SJCRH30 (cell line): ENCODE measurements around the gene CDK12. TPM values are rescaled to one million over a fixed set of nuclear protein-coding genes. Genes with fewer than 3 reads are reported as not detected.
A peak's percentile ranks its signal among the peaks of the same experiment; 100 is the strongest.
"Not testable (repeated sequence)": the region's sequence is repeated elsewhere in the genome, so short reads cannot be mapped to it uniquely, and the experiment has no call there.

Source experiments
- DNase-seq, 2 experiments: peaks; one replicate each; pipeline ENCODE4 v3.0.0-alpha.2; 2015 to 2020
- H3K27ac ChIP-seq: fragments of 250-450 bp; sonication (Bioruptor Pico); 2 replicates; pipeline ENCODE4 v1.5.1; 2020; ENCODE audit warnings: mild to moderate bottlenecking, moderate library complexity
- H3K27me3 ChIP-seq: fragments of 250-450 bp; sonication (Bioruptor Pico); 2 replicates; pipeline ENCODE4 v1.5.1; 2020; ENCODE audit warnings: mild to moderate bottlenecking, moderate library complexity
- H3K36me3 ChIP-seq: fragments of 250-450 bp; sonication (Bioruptor Pico); 2 replicates; pipeline ENCODE4 v1.5.1; 2020; ENCODE audit warnings: mild to moderate bottlenecking, moderate library complexity
- H3K4me1 ChIP-seq: fragments of 250-450 bp; sonication (Bioruptor Pico); 2 replicates; pipeline ENCODE4 v1.5.1; 2020; ENCODE audit warnings: mild to moderate bottlenecking, moderate library complexity
- H3K4me3 ChIP-seq: fragments of 250-450 bp; sonication (Bioruptor Pico); 2 replicates; pipeline ENCODE4 v1.5.1; 2020; ENCODE audit warnings: mild to moderate bottlenecking, moderate library complexity
- H3K9me3 ChIP-seq: fragments of 250-450 bp; sonication (Bioruptor Pico); replicated peaks from 2 replicates; pipeline ENCODE4 v1.5.1; 2020; ENCODE audit warnings: mild to moderate bottlenecking, moderate library complexity
- total RNA-seq: library from RNA; depleted of rRNA; stranded (reverse); fragments of >200 nt; shearing (Covaris generic); gene quantifications from 2 replicates; pipeline ENCODE4 v1.2.3, GENCODE V29; 2014; rRNA removed

CDK12 gene
- total RNA-seq, result 47.6 and 51.9 TPM in 2 replicates

- H3K27me3 ChIP-seq, result no peaks in the 10 kb centered on the region
- no peaks in the 10 kb centered on the region for H3K36me3 ChIP-seq
- DNase-seq, result peak; percentile 98 to 99
- H3K4me3 ChIP-seq, result peak within 1 kb of the TSS; percentile 99
- H3K27ac ChIP-seq, result peak within 1 kb of the TSS; percentile 98
- no peaks in the 10 kb centered on the region for H3K4me1 ChIP-seq
- H3K9me3 ChIP-seq, result no peaks in the 10 kb centered on the region
Observed at GRCh38 chr17:39461113-39461925, at the start of gene CDK12. TSS of gene CDK12 (plus strand) at chr17:39461486. CDS start at chr17:39462072, 586 bp downstream.

DNA sequence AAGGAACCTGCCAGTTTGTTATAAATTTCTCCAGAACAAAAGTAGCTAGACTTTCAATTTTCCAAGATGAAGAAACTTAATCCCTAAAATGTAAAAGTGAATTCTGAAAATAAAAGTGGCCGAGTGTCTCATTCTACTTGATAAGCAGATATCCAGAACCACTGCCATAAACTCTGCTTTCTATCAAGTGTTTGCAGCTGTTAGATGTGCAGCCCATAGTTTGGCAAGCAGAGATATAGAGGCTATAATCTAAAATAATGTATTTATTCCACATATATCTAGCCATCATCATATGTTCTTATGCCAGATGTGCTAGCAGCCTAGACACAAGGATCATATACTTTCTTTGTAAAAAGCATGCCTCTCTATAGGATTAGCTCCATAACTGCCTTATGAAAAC is 45.1 kb upstream of the CDK12 start:
- Histone ChIP-seq H3K4me1 (no peaks in the 10 kb centered on the region), H3K36me3 (peaks cover 57% of the 10 kb centered on the region), H3K27ac (no peak overlapping the region), H3K9me3 (no peaks in the 10 kb centered on the region), H3K4me3 (no peak overlapping the region), H3K27me3 (no peaks in the 10 kb centered on the region)
- no peak for DNase-seq

DNA sequence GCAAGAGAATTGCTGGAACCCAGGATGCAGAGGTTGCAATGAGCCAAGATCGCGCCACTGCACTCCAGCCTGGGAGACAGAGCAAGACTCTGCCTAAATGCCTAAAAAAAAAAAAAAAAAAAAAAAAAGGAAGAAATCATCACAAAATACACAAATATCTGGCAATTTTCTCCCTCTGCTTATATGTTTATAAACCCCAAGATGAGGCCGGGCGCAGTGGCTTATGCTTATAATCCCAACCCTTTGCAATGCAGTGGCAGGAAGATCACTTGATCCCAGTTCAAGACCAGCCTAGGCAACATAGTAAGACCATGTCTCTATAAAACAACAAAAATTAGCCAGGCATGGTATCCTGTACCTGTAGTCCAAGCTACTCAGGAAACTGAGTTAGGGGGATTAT is 31.7 kb upstream of the CDK12 start:
- H3K9me3 ChIP-seq, result no peaks in the 10 kb centered on the region
- peaks cover 68% of the 10 kb centered on the region for H3K36me3 ChIP-seq
- no peak overlapping the region for H3K27ac ChIP-seq
- no peaks in the 10 kb centered on the region for H3K27me3 ChIP-seq
- DNase-seq, result no peak
- H3K4me3 ChIP-seq, result no peak overlapping the region
- no peaks in the 10 kb centered on the region for H3K4me1 ChIP-seq

DNA sequence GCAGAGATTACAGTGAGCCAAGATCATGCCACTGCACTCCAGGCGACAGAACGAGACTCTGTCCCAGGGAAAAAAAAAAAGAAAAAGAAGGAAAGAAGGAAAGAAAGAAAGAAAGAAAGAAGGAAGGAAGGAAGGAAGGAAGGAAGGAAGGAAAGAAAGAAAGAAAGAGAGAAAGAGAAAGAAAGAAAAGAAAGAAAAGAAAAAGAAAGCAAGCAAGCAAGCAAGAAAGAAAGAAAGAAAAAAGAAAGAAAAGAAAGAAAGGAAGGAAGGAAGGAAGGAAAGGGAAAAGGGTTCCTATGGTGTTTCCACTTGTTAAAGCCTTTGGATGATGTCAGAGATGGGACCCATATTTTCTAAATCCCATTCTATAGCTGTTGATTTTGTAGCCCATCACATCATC is 21.4 kb upstream of the CDK12 start:
- H3K36me3 ChIP-seq, result peaks cover 56% of the 10 kb centered on the region
- not testable (repeated sequence) for H3K27ac ChIP-seq, DNase-seq, H3K9me3 ChIP-seq, H3K27me3 ChIP-seq, H3K4me3 ChIP-seq, H3K4me1 ChIP-seq

DNA sequence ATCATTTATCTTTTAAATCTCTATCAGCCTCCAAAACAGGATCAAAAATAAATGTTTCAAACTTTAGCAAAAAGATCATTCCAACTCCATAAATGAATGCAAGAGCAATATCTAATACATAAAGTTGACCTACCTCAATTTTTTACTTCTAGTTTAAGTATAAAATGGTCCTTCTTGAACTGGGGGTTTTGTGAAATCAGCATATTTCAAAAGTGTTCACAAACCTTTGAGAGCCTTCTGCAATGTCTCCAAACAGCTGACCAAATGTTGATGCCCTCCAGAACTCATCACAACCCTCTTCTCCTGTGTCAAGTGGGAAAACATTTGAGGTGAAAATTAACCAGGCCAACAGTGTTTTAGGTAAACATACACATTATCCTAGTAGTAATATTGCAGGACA is 18.0 kb upstream of the CDK12 start:
- peaks cover 77% of the 10 kb centered on the region for H3K36me3 ChIP-seq
- no peak for DNase-seq
- H3K27ac ChIP-seq, result no peak overlapping the region
- no peak overlapping the region for H3K4me3 ChIP-seq
- no peaks in the 10 kb centered on the region for H3K4me1 ChIP-seq
- no peaks in the 10 kb centered on the region for H3K27me3 ChIP-seq
- no peaks in the 10 kb centered on the region for H3K9me3 ChIP-seq

DNA sequence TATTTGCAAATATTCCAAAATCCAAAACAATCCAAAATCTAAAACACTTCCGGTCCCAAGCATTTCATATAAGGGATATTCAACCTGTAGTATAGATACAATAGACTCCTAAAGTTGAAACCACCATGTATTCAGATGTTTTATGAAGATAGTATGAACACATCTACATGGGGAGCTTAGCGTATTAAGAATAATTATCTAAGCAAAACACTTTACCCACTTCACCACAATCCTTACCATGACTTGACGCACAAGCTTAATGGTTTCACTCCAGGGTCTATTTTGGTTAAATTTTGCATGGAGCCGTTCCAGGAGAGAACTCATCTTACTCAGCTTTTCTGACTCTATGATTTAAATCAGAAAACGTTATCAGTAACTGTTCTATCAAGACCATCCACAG is 13.7 kb upstream of the CDK12 start:
- Histone ChIP-seq H3K9me3 (no peaks in the 10 kb centered on the region), H3K27ac (no peak overlapping the region), H3K27me3 (no peaks in the 10 kb centered on the region), H3K36me3 (peaks cover 38% of the 10 kb centered on the region), H3K4me3 (no peak overlapping the region), H3K4me1 (peaks cover 2% of the 10 kb centered on the region; the same call in 1 of the 2 replicates)
- no peak for DNase-seq

- DNase-seq, result no peak
- Histone ChIP-seq H3K9me3 (no peaks in the 10 kb centered on the region), H3K27me3 (no peaks in the 10 kb centered on the region), H3K4me3 (peak overlapping the region; percentile 88), H3K27ac (peak overlapping the region; percentile 87), H3K4me1 (peaks cover 2% of the 10 kb centered on the region; the same call in 1 of the 2 replicates), H3K36me3 (peaks cover 22% of the 10 kb centered on the region)
Observed at GRCh38 chr17:39450051-39450450, 11.2 kb upstream of the CDK12 start.

- H3K4me3 ChIP-seq, result peak within 1 kb of the TSS; percentile 88
- no peaks in the 10 kb centered on the region for H3K9me3 ChIP-seq
- no peaks in the 10 kb centered on the region for H3K27me3 ChIP-seq
- DNase-seq, result peak; percentile 96 to 99
- peak within 1 kb of the TSS; percentile 87 for H3K27ac ChIP-seq
- peaks cover 2% of the 10 kb centered on the region; the same call in 1 of the 2 replicates for H3K4me1 ChIP-seq
- peaks cover 15% of the 10 kb centered on the region for H3K36me3 ChIP-seq
Observed at GRCh38 chr17:39450847-39451581, 10.3 kb upstream of the CDK12 start, which contains the start of gene MED1. TSS of gene MED1 (minus strand) at chr17:39451263. CDS start at chr17:39451062, 201 bp downstream.

DNA sequence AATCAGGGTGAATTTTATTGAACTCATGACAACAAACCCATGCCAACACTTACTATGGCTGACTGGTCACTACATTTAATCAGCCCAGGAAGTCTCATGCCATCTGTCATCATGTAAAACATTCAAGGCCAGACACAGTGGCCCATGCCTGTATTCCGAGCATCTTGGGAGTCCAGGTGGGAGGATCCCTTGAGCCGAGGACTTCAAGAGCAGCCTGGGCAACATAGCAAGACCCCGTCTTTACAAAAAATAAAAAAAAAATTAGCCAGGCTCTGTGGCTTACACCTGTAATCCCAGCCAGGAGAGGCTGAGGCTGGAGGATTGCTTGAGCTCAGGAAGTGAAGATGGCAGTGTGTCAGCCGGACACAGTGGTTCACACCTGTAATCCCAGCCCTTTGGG is 5.4 kb upstream of the CDK12 start:
- Histone ChIP-seq H3K27me3 (no peaks in the 10 kb centered on the region), H3K4me1 (peaks cover 2% of the 10 kb centered on the region; the same call in 1 of the 2 replicates), H3K36me3 (no peaks in the 10 kb centered on the region), H3K27ac (no peak overlapping the region), H3K4me3 (no peak overlapping the region), H3K9me3 (no peaks in the 10 kb centered on the region)
- no peak for DNase-seq

DNA sequence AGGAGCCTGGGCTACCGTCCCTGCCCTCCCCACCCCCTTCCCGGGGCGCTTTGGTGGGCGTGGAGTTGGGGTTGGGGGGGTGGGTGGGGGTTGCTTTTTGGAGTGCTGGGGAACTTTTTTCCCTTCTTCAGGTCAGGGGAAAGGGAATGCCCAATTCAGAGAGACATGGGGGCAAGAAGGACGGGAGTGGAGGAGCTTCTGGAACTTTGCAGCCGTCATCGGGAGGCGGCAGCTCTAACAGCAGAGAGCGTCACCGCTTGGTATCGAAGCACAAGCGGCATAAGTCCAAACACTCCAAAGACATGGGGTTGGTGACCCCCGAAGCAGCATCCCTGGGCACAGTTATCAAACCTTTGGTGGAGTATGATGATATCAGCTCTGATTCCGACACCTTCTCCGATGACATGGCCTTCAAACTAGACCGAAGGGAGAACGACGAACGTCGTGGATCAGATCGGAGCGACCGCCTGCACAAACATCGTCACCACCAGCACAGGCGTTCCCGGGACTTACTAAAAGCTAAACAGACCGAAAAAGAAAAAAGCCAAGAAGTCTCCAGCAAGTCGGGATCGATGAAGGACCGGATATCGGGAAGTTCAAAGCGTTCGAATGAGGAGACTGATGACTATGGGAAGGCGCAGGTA is 762 bp downstream of the CDK12 start:
- peak overlapping the region; percentile 99 for H3K4me3 ChIP-seq
- no peaks in the 10 kb centered on the region for H3K9me3 ChIP-seq
- no peaks in the 10 kb centered on the region; the same call in 1 of the 2 replicates for H3K36me3 ChIP-seq
- peak in 1 of 2 experiments; percentile 2 for DNase-seq
- no peaks in the 10 kb centered on the region for H3K4me1 ChIP-seq
- H3K27me3 ChIP-seq, result no peaks in the 10 kb centered on the region
- H3K27ac ChIP-seq, result peak overlapping the region; percentile 98

DNA sequence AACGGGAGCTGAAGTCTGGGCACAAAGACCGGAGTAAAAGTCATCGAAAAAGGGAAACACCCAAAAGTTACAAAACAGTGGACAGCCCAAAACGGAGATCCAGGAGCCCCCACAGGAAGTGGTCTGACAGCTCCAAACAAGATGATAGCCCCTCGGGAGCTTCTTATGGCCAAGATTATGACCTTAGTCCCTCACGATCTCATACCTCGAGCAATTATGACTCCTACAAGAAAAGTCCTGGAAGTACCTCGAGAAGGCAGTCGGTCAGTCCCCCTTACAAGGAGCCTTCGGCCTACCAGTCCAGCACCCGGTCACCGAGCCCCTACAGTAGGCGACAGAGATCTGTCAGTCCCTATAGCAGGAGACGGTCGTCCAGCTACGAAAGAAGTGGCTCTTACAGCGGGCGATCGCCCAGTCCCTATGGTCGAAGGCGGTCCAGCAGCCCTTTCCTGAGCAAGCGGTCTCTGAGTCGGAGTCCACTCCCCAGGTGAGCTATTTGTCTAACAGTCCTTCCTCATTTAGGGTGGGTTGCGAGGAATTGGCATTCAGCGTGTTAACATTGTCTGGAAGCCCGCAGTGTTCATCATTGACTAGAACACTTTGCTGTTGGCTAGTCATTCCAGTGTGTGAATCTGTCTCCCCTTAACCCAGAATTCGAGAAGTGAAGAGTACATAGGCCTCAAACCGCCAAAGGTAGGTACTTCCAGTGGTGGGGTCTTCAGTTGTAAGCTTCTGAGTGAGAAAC is 1.5 kb downstream of the CDK12 start:
- no peaks in the 10 kb centered on the region for H3K27me3 ChIP-seq
- no peaks in the 10 kb centered on the region; the same call in 1 of the 2 replicates for H3K36me3 ChIP-seq
- DNase-seq, result peak; percentile 8 to 13
- no peak overlapping the region for H3K27ac ChIP-seq
- H3K9me3 ChIP-seq, result no peaks in the 10 kb centered on the region
- no peaks in the 10 kb centered on the region for H3K4me1 ChIP-seq
- peak overlapping the region; percentile 99 for H3K4me3 ChIP-seq

DNA sequence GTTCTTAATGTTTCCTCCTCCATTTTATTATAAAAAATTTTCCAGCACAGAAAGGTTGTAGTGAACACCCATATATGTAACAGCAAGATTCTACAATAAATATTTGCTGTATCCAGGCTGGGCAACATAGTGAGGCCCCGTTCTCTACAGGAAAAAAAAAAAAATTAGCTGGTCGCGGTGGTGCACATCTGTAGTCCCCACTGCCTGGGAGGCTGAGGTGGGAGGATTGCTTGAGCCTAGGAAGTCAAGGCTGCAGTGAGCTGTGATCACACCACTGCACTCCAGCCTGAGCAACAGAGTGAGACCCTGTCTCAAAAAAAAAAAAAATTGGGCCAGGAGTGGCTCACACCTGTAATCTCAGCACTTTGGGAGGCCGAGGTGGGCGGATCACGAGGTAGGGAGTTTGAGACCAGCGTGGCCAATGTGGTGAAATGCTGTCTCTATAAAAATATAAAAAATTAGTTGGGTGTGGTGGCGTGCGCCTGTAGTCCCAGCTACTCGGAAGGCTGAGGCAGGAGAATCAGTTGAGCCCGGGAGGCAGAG is 3.4 kb downstream of the CDK12 start:
- H3K4me3 ChIP-seq, H3K27me3 ChIP-seq, DNase-seq, H3K4me1 ChIP-seq, H3K9me3 ChIP-seq, H3K27ac ChIP-seq: not testable (repeated sequence)
- H3K36me3 ChIP-seq, result peaks cover 11% of the 10 kb centered on the region

- not testable (repeated sequence) for H3K4me3 ChIP-seq, DNase-seq, H3K27me3 ChIP-seq, H3K9me3 ChIP-seq, H3K4me1 ChIP-seq, H3K27ac ChIP-seq
- H3K36me3 ChIP-seq, result peaks cover 44% of the 10 kb centered on the region
Observed at GRCh38 chr17:39468610-39469009, 7.3 kb downstream of the CDK12 start.

DNA sequence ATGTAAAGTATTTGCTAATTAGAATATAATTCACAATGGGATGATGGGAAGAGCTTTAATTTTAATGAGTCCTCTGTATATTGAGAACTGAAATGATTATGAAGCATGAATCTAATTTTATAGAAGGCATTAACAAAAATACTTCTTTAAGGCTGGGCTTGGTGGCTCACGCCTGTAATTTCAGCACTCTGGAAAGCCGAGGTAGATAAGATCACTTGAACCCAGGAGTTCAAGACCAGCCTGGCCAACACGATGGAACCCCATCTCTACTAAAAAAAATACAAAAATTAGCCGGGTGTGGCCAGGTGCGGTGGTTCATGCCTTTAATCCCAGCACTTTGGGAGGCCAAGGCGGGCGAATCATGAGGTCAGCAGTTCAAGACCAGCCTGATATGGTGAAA is 12.0 kb downstream of the CDK12 start:
- Histone ChIP-seq H3K4me1 (no peaks in the 10 kb centered on the region), H3K4me3 (no peak overlapping the region), H3K36me3 (peaks cover 57% of the 10 kb centered on the region), H3K9me3 (no peaks in the 10 kb centered on the region), H3K27ac (no peak overlapping the region), H3K27me3 (no peaks in the 10 kb centered on the region)
- DNase-seq, result no peak
